AG08395 (cell line): Measurements from ENCODE around the gene INSR.
A peak's percentile ranks its signal among the peaks of the same experiment; 100 is the strongest.
"Not testable (repeated sequence)": the region's sequence is repeated elsewhere in the genome, so short reads cannot be mapped to it uniquely, and the experiment has no call there.

ENCODE experiments used
- DNase-seq: peaks from one replicate; pipeline ENCODE4 v3.0.0; 2012; ENCODE audit warnings: mixed read lengths, low spot score

Gene INSR

GRCh38 chr19:7293762-7294557, at the start of gene INSR:
Gene INSR, minus strand, starts transcription at chr19:7294414. Its CDS starts 523 bp downstream, at chr19:7293891.
- DNase-seq = peak; percentile 98

- no peak for DNase-seq
Observed at GRCh38 chr19:7342143-7342542, 47.9 kb upstream of the INSR start.

- peak; percentile 70 for DNase-seq
Observed at GRCh38 chr19:7340959-7341837, 47.0 kb upstream of the INSR start.

- no peak for DNase-seq
Observed at GRCh38 chr19:7337380-7338194, 43.4 kb upstream of the INSR start.

GRCh38 chr19:7336321-7336973, 42.2 kb upstream of the INSR start:
- DNase-seq = no peak

- no peak for DNase-seq
Observed at GRCh38 chr19:7333198-7334118, 39.2 kb upstream of the INSR start.

GRCh38 chr19:7331446-7331845, 37.2 kb upstream of the INSR start:
- DNase-seq = no peak

- DNase-seq = no peak
Observed at GRCh38 chr19:7328647-7329046, 34.4 kb upstream of the INSR start.

GRCh38 chr19:7327802-7328201, 33.6 kb upstream of the INSR start:
- no peak for DNase-seq

- no peak for DNase-seq
Observed at GRCh38 chr19:7326105-7326877, 32.1 kb upstream of the INSR start.

- no peak for DNase-seq
Observed at GRCh38 chr19:7318176-7318575, 24.0 kb upstream of the INSR start.

- DNase-seq = no peak
Observed at GRCh38 chr19:7312816-7313215, 18.6 kb upstream of the INSR start.

GRCh38 chr19:7311911-7312310, 17.7 kb upstream of the INSR start:
- DNase-seq = no peak

GRCh38 chr19:7308327-7308726, 14.1 kb upstream of the INSR start:
- DNase-seq = not testable (repeated sequence)

- no peak for DNase-seq
Observed at GRCh38 chr19:7307590-7308218, 13.5 kb upstream of the INSR start.

GRCh38 chr19:7304200-7304599, 10.0 kb upstream of the INSR start:
- no peak for DNase-seq

- no peak for DNase-seq
Observed at GRCh38 chr19:7303470-7303869, 9.3 kb upstream of the INSR start.

- DNase-seq = no peak
Observed at GRCh38 chr19:7301525-7301924, 7.3 kb upstream of the INSR start.

GRCh38 chr19:7297742-7298141, 3.5 kb upstream of the INSR start:
- DNase-seq = no peak
